Ectodermal cell (in vitro differentiated cells): Measurements from ENCODE around the gene FUT9.

Experiments used
- H3K27ac ChIP-seq: 2 replicates; pipeline ENCODE4 v1.7.0; 2013; ENCODE audit warnings: mild to moderate bottlenecking, low read depth, low read length; ENCODE audit not compliant: insufficient read depth, poor library complexity, severe bottlenecking
- H3K27me3 ChIP-seq: 2 replicates; pipeline ENCODE4 v1.7.0; 2013; ENCODE audit warnings: mild to moderate bottlenecking, low read length; ENCODE audit not compliant: insufficient read depth, control insufficient read depth, poor library complexity, severe bottlenecking
- H3K36me3 ChIP-seq: one replicate; pipeline ENCODE4 v1.7.0; 2013; ENCODE audit warnings: low read length; ENCODE audit not compliant: control insufficient read depth, insufficient read depth
- H3K4me1 ChIP-seq: one replicate; pipeline ENCODE4 v1.7.0; 2013; ENCODE audit warnings: low read length; ENCODE audit not compliant: control insufficient read depth, insufficient read depth
- H3K4me3 ChIP-seq: 2 replicates; pipeline ENCODE4 v1.7.0; 2013; ENCODE audit warnings: low read depth, low read length, control low read depth; ENCODE audit not compliant: insufficient read depth
- H3K9me3 ChIP-seq: 2 replicates; pipeline ENCODE4 v1.7.0; 2013; ENCODE audit warnings: mild to moderate bottlenecking, low read length, moderate library complexity; ENCODE audit not compliant: control insufficient read depth
- WGBS, 2 experiments: methylation state at CpG; one replicate each; pipeline ENCODE4 v1.1.7; 2013; ENCODE audit warnings: missing lambda C conversion rate in 2 of 2; 5-methylcytosine and 5-hydroxymethylcytosine counted together

Gene FUT9

GRCh38 chr6:96060249-96060648, 44.5 kb downstream of the FUT9 start:
- 88 to 98% methylated on average over 1 to 2 of the region's 2 CpGs for WGBS, 2 experiments
- Histone ChIP-seq H3K27me3 (no peaks in the 10 kb centered on the region), H3K4me3 (no peak overlapping the region), H3K4me1 (peaks cover 6% of the 10 kb centered on the region), H3K36me3 (no peaks in the 10 kb centered on the region), H3K27ac (no peak overlapping the region), H3K9me3 (no peaks in the 10 kb centered on the region)

- Histone ChIP-seq H3K27me3 (no peaks in the 10 kb centered on the region), H3K4me3 (no peak overlapping the region), H3K27ac (no peak overlapping the region), H3K4me1 (no peaks in the 10 kb centered on the region), H3K36me3 (no peaks in the 10 kb centered on the region), H3K9me3 (no peaks in the 10 kb centered on the region)
- 92 to 100% methylated on average over 1 to 2 of the region's 2 CpGs for WGBS, 2 experiments
These were observed 49.4 kb downstream of the FUT9 start for GRCh38 chr6:96065213-96065612.

- H3K9me3 ChIP-seq = no peaks in the 10 kb centered on the region
- no peak overlapping the region for H3K27ac ChIP-seq
- H3K36me3 ChIP-seq = no peaks in the 10 kb centered on the region
- H3K27me3 ChIP-seq = no peaks in the 10 kb centered on the region
- WGBS, 2 experiments = 71 to 90% methylated on average over 1 of the region's 1 CpG
- H3K4me3 ChIP-seq = no peak overlapping the region
- no peaks in the 10 kb centered on the region for H3K4me1 ChIP-seq
These were observed 50.6 kb downstream of the FUT9 start for GRCh38 chr6:96066376-96066775.

GRCh38 chr6:96073555-96073954, 57.8 kb downstream of the FUT9 start:
- H3K36me3 ChIP-seq = no peaks in the 10 kb centered on the region
- H3K27ac ChIP-seq = no peak overlapping the region
- no peaks in the 10 kb centered on the region for H3K9me3 ChIP-seq
- H3K4me1 ChIP-seq = no peaks in the 10 kb centered on the region
- no peak overlapping the region for H3K4me3 ChIP-seq
- WGBS, 2 experiments = 93 to 100% methylated on average over 3 of the region's 3 CpGs
- no peaks in the 10 kb centered on the region for H3K27me3 ChIP-seq

- Histone ChIP-seq H3K36me3 (no peaks in the 10 kb centered on the region), H3K27me3 (no peaks in the 10 kb centered on the region), H3K4me1 (no peaks in the 10 kb centered on the region), H3K4me3 (no peak overlapping the region), H3K9me3 (no peaks in the 10 kb centered on the region), H3K27ac (no peak overlapping the region)
- 50 to 79% methylated on average over 2 to 3 of the region's 3 CpGs for WGBS, 2 experiments
These were observed 58.2 kb downstream of the FUT9 start for GRCh38 chr6:96074006-96074405.

- Histone ChIP-seq H3K4me3 (no peak overlapping the region), H3K27ac (no peak overlapping the region)
- WGBS, 2 experiments = no CpG with 5 or more reads among the region's 1 CpG
These were observed 60.1 kb downstream of the FUT9 start for GRCh38 chr6:96075826-96076225.

GRCh38 chr6:96086745-96087144, 71.0 kb downstream of the FUT9 start:
- no peak overlapping the region for H3K27ac ChIP-seq
- no peaks in the 10 kb centered on the region for H3K4me1 ChIP-seq
- no peaks in the 10 kb centered on the region for H3K27me3 ChIP-seq
- no peaks in the 10 kb centered on the region for H3K9me3 ChIP-seq
- no peak overlapping the region for H3K4me3 ChIP-seq
- H3K36me3 ChIP-seq = no peaks in the 10 kb centered on the region
- WGBS, 2 experiments = 92 to 98% methylated on average over 3 of the region's 3 CpGs

More at GRCh38 chr6:96075826-96076225, 60.1 kb downstream of the FUT9 start:
- H3K27me3 ChIP-seq = no peaks in the 10 kb centered on the region
- H3K4me1 ChIP-seq = no peaks in the 10 kb centered on the region
- no peaks in the 10 kb centered on the region for H3K9me3 ChIP-seq
- no peaks in the 10 kb centered on the region for H3K36me3 ChIP-seq

GRCh38 chr6:96089173-96089572, 73.4 kb downstream of the FUT9 start:
- no peak overlapping the region for H3K4me3 ChIP-seq
- H3K27me3 ChIP-seq = no peaks in the 10 kb centered on the region
- no peaks in the 10 kb centered on the region for H3K4me1 ChIP-seq
- H3K36me3 ChIP-seq = no peaks in the 10 kb centered on the region
- no peaks in the 10 kb centered on the region for H3K9me3 ChIP-seq
- H3K27ac ChIP-seq = no peak overlapping the region
- WGBS, 2 experiments = 50 to 67% methylated on average over 1 of the region's 1 CpG

GRCh38 chr6:96094077-96094476, 78.3 kb downstream of the FUT9 start:
- WGBS, 2 experiments = 100% methylated on average over 1 of the region's 1 CpG
- no peaks in the 10 kb centered on the region for H3K36me3 ChIP-seq
- H3K27me3 ChIP-seq = no peaks in the 10 kb centered on the region
- H3K4me3 ChIP-seq = no peak overlapping the region
- no peaks in the 10 kb centered on the region for H3K9me3 ChIP-seq
- H3K4me1 ChIP-seq = no peaks in the 10 kb centered on the region
- H3K27ac ChIP-seq = no peak overlapping the region

GRCh38 chr6:96099069-96099468, 83.3 kb downstream of the FUT9 start:
- Histone ChIP-seq H3K36me3 (no peaks in the 10 kb centered on the region), H3K27ac (no peak overlapping the region), H3K9me3 (no peaks in the 10 kb centered on the region), H3K4me1 (no peaks in the 10 kb centered on the region), H3K27me3 (no peaks in the 10 kb centered on the region), H3K4me3 (no peak overlapping the region)

GRCh38 chr6:96101564-96101963, 85.8 kb downstream of the FUT9 start:
- no peaks in the 10 kb centered on the region for H3K27me3 ChIP-seq
- H3K4me1 ChIP-seq = no peaks in the 10 kb centered on the region
- H3K27ac ChIP-seq = no peak overlapping the region
- no peaks in the 10 kb centered on the region for H3K9me3 ChIP-seq
- no peaks in the 10 kb centered on the region for H3K36me3 ChIP-seq
- 82 to 94% methylated on average over 2 of the region's 2 CpGs for WGBS, 2 experiments
- H3K4me3 ChIP-seq = no peak overlapping the region
